Measurements from ENCODE around the gene NPAS1.
"Not testable (repeated sequence)": the region's sequence is repeated elsewhere in the genome, so short reads cannot be mapped to it uniquely, and the experiment has no call there.

GRCh38 chr19:47010549-47010948, 9.1 kb upstream of the NPAS1 start:
- TF ChIP-seq CTCF, POLR2AphosphoS5 (IDR thresholded peaks at IDR 0.05): not testable (repeated sequence)
